Smooth muscle cell (in vitro differentiated cells): Measurements from ENCODE around the gene DEK. TPM values are rescaled to one million over a fixed set of nuclear protein-coding genes. Genes with fewer than 3 reads are reported as not detected.

Experiments
- DNase-seq: peaks from one replicate; lab custom pipeline; 2025; ENCODE audit not compliant: unreplicated experiment; lab: John Stamatoyannopoulos, UW
- H2AFZ ChIP-seq: fragments of 200-600 bp; sonication (generic); 2 replicates; pipeline ENCODE4 v1.6.0; 2016; ENCODE audit warnings: antibody characterized with exemption, low read depth, mild to moderate bottlenecking
- H3F3A ChIP-seq: fragments of 200-600 bp; sonication (generic); 2 replicates; pipeline ENCODE4 v1.6.0; 2017; ENCODE audit warnings: antibody characterized with exemption, low read depth
- H3K27ac ChIP-seq: fragments of 200-600 bp; sonication (generic); 2 replicates; pipeline ENCODE4 v1.5.1; 2016; ENCODE audit warnings: low read depth, mild to moderate bottlenecking
- H3K27me3 ChIP-seq: fragments of 200-600 bp; sonication (generic); 2 replicates; pipeline ENCODE4 v1.6.1; 2016; ENCODE audit warnings: low read depth, mild to moderate bottlenecking
- H3K36me3 ChIP-seq: fragments of 200-600 bp; sonication (generic); 2 replicates; pipeline ENCODE4 v1.5.1; 2016; ENCODE audit warnings: low read depth
- H3K4me1 ChIP-seq: fragments of 200-600 bp; sonication (generic); 2 replicates; pipeline ENCODE4 v1.5.1; 2016; ENCODE audit warnings: low read depth
- H3K4me2 ChIP-seq: fragments of 200-600 bp; sonication (generic); 2 replicates; pipeline ENCODE4 v1.6.0; 2016; ENCODE audit warnings: mild to moderate bottlenecking
- H3K4me3 ChIP-seq: fragments of 200-600 bp; sonication (generic); 2 replicates; pipeline ENCODE4 v1.5.1; 2016; ENCODE audit warnings: mild to moderate bottlenecking
- H3K79me2 ChIP-seq: fragments of 200-600 bp; sonication (generic); 2 replicates; pipeline ENCODE4 v1.6.0; 2016; ENCODE audit warnings: low read depth, mild to moderate bottlenecking
- H3K9ac ChIP-seq: fragments of 200-600 bp; sonication (generic); 2 replicates; pipeline ENCODE4 v1.6.0; 2016; ENCODE audit warnings: low read depth
- H3K9me3 ChIP-seq: fragments of 200-600 bp; sonication (generic); replicated peaks from 2 replicates; pipeline ENCODE4 v1.5.1; 2016; ENCODE audit warnings: low read depth
- H4K20me1 ChIP-seq: fragments of 200-600 bp; sonication (generic); 2 replicates; pipeline ENCODE4 v1.6.0; 2016; ENCODE audit warnings: low read depth
- CTCF ChIP-seq: fragments of 200-600 bp; sonication (generic); IDR thresholded peaks from 2 replicates; pipeline ENCODE4 v1.5.1; 2017; ENCODE audit warnings: borderline replicate concordance, mild to moderate bottlenecking, antibody characterized with exemption; ENCODE audit not compliant: insufficient read depth, poor library complexity, severe bottlenecking
- WGBS: methylation state at CpG from one replicate; pipeline ENCODE4 v1.1.7; 2016; ENCODE audit warnings: low lambda C conversion rate; 5-methylcytosine and 5-hydroxymethylcytosine counted together
- polyA plus RNA-seq: library from polyadenylated mRNA; unstranded; fragments of >200 nt; fragmentation: Nextera tagmentation; extraction: Ambion mirVana; gene quantifications from 2 replicates; pipeline ENCODE4 v1.2.1, GENCODE V29; 2016
- total RNA-seq: library from RNA; depleted of rRNA; stranded (reverse); fragments of >200 nt; gene quantifications from 2 replicates; pipeline ENCODE4 v1.2.3, GENCODE V29; 2014

The DEK gene
- total and polyA plus RNA-seq, 2 experiments from 2014 or later: 33.7 to 56.5 TPM

GRCh38 chr6:18246205-18246604 lies 18.1 kb downstream of the DEK start:
- Histone ChIP-seq H3K4me1 (no peaks in the 10 kb centered on the region), H3K9ac (no peak overlapping the region), H3K9me3 (no peaks in the 10 kb centered on the region), H4K20me1 (peaks cover 2% of the 10 kb centered on the region), H3K36me3 (peaks cover 11% of the 10 kb centered on the region), H3K27me3 (no peaks in the 10 kb centered on the region), H2AFZ (no peak overlapping the region), H3K79me2 (peaks cover 25% of the 10 kb centered on the region), H3K4me3 (no peak overlapping the region), H3K27ac (peak overlapping the region; percentile 21), H3K4me2 (no peak overlapping the region), H3F3A (no peaks in the 10 kb centered on the region)
- DNase-seq: no peak
- no peak for TF ChIP-seq CTCF

- WGBS: 93% methylated on average over 7 of the region's 7 CpGs
- no peak overlapping the region for H3K9ac ChIP-seq
- H3K9me3 ChIP-seq: no peaks in the 10 kb centered on the region
- H3K79me2 ChIP-seq: peaks cover 20% of the 10 kb centered on the region
- no peaks in the 10 kb centered on the region for H3K4me1 ChIP-seq
- peaks cover 11% of the 10 kb centered on the region for H3K36me3 ChIP-seq
- H3K27me3 ChIP-seq: no peaks in the 10 kb centered on the region
- no peak for TF ChIP-seq CTCF
- no peaks in the 10 kb centered on the region for H3F3A ChIP-seq
- H3K4me2 ChIP-seq: no peak overlapping the region
- H2AFZ ChIP-seq: no peak overlapping the region
- no peak overlapping the region for H3K4me3 ChIP-seq
- peak overlapping the region; percentile 21 for H3K27ac ChIP-seq
- no peak for DNase-seq
- no peaks in the 10 kb centered on the region for H4K20me1 ChIP-seq
Observed at GRCh38 chr6:18245642-18246041, 18.7 kb downstream of the DEK start.

GRCh38 chr6:18245079-18245478 lies 19.3 kb downstream of the DEK start:
- Histone ChIP-seq H3K36me3 (peaks cover 11% of the 10 kb centered on the region), H3K9ac (no peak overlapping the region), H3F3A (no peaks in the 10 kb centered on the region), H3K4me1 (no peaks in the 10 kb centered on the region), H3K79me2 (peaks cover 20% of the 10 kb centered on the region), H2AFZ (no peak overlapping the region), H3K27me3 (no peaks in the 10 kb centered on the region), H3K27ac (no peak overlapping the region), H3K9me3 (no peaks in the 10 kb centered on the region), H4K20me1 (no peaks in the 10 kb centered on the region), H3K4me3 (no peak overlapping the region), H3K4me2 (no peak overlapping the region)
- TF ChIP-seq CTCF: no peak
- DNase-seq: no peak
- WGBS: 91% methylated on average over 1 of the region's 1 CpG

GRCh38 chr6:18244251-18244650 lies 20.1 kb downstream of the DEK start:
- no peak overlapping the region for H3K4me2 ChIP-seq
- no peak overlapping the region for H3K9ac ChIP-seq
- no peak for TF ChIP-seq CTCF
- H3K4me1 ChIP-seq: no peaks in the 10 kb centered on the region
- H3K4me3 ChIP-seq: no peak overlapping the region
- no peak for DNase-seq
- no peaks in the 10 kb centered on the region for H3K27me3 ChIP-seq
- WGBS: 93% methylated on average over 2 of the region's 2 CpGs
- H3K27ac ChIP-seq: no peak overlapping the region
- no peak overlapping the region for H2AFZ ChIP-seq
- no peaks in the 10 kb centered on the region for H3F3A ChIP-seq
- peaks cover 11% of the 10 kb centered on the region for H3K36me3 ChIP-seq
- H3K9me3 ChIP-seq: no peaks in the 10 kb centered on the region
- no peaks in the 10 kb centered on the region for H4K20me1 ChIP-seq
- H3K79me2 ChIP-seq: peaks cover 13% of the 10 kb centered on the region
